T-helper 17 cell (primary cell): Measurements from ENCODE around the gene LURAP1L. TPM values are rescaled to one million over a fixed set of nuclear protein-coding genes. Genes with fewer than 3 reads are reported as not detected.
"Not testable (repeated sequence)": the region's sequence is repeated elsewhere in the genome, so short reads cannot be mapped to it uniquely, and the experiment has no call there.

Experiments
- ATAC-seq: fragments of 150-1000 bp; cut with Tn5 transposase; 2 replicates; pipeline ENCODE4 v1.10.0; 2021; ENCODE audit warnings: mild to moderate bottlenecking, moderate library complexity
- DNase-seq, 3 donors: peaks; one replicate each; pipeline versions ENCODE4 v3.0.0 to v3.0.0-alpha.2; 2020 to 2021
- H3K9me3 ChIP-seq: one replicate; pipeline ENCODE4 v1.7.0; 2013; ENCODE audit warnings: low read length, mild to moderate bottlenecking; ENCODE audit not compliant: control insufficient read depth, poor library complexity, severe bottlenecking
- H3K27ac Mint-ChIP-seq: one replicate; pipeline ENCODE4 v1.8.0; 2022; ENCODE audit warnings: mild to moderate bottlenecking, moderate library complexity, mixed read lengths
- H3K27me3 Mint-ChIP-seq: one replicate; pipeline ENCODE4 v1.8.0; 2022; ENCODE audit warnings: mixed read lengths
- H3K36me3 Mint-ChIP-seq: one replicate; pipeline ENCODE4 v1.8.0; 2022; ENCODE audit warnings: low read depth, mixed read lengths
- H3K4me1 Mint-ChIP-seq: one replicate; pipeline ENCODE4 v1.8.0; 2022; ENCODE audit warnings: mild to moderate bottlenecking, mixed read lengths
- H3K4me3 Mint-ChIP-seq: one replicate; pipeline ENCODE4 v1.8.0; 2022; ENCODE audit warnings: mild to moderate bottlenecking, moderate library complexity, mixed read lengths
- total RNA-seq, 4 donors: library from RNA in 2 of 4; stranded (reverse) in 2 of 4; gene quantifications; one replicate each; pipeline ENCODE4 v1.2.3 and lab custom pipeline; 2022 to 2026

Gene LURAP1L
- total RNA-seq, 2 donors from 2014 or later, result 0.31 TPM; not detected in 1

DNA sequence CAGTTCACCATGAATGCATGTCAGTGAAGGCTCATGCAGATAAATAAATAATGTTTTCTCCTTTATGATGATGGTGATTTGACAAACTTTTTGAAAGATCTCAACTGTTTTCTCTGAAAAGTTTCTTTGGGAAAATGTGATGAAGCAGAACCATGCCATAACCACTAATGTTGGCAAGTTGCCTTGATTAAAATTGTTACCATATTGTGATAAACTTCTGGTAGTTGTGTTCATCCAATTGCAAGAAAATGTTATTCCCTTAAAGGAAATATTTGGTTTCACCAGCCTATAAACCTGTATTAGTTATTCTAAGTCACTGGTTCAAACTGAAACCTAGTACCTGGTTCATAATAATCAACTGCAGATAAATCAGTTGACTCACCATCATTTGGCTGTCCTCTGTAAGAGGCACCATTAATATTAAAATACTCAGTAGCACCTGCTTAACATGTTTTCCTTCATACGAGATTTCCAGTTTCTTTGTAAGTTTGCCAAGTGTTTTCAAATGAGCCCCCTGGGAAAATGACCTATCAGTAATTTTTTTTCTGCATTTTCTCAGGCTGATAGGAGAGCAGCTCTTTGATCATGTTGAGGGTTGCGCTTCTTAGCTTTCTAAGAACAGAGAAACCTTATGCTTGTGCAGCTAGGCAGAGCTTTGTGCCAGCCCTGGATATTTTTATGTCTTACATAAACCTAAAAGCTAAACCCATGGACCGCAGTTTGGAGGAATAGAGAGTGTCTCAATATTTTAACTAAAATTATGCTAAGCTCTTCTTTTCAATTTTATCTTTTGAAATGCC, 88.0 kb downstream of the LURAP1L start:
- Mint-ChIP-seq H3K27ac (no peak overlapping the region), H3K4me1 (no peaks in the 10 kb centered on the region)
- no peak for ATAC-seq

GRCh38 chr9:12863618-12864017, 88.8 kb downstream of the LURAP1L start:
- Mint-ChIP-seq H3K36me3 (no peaks in the 10 kb centered on the region), H3K4me3 (no peak overlapping the region), H3K4me1 (no peaks in the 10 kb centered on the region), H3K27ac (no peak overlapping the region), H3K27me3 (no peaks in the 10 kb centered on the region)
- ATAC-seq (no peak), DNase-seq (no peak)
- H3K9me3 ChIP-seq, result peaks cover 4% of the 10 kb centered on the region

More for the DNA sequence above, 88.0 kb downstream of the LURAP1L start:
- peaks cover 4% of the 10 kb centered on the region for H3K9me3 ChIP-seq
- H3K4me3 Mint-ChIP-seq, result no peak overlapping the region
- no peaks in the 10 kb centered on the region for H3K36me3 Mint-ChIP-seq
- no peak for DNase-seq
- no peaks in the 10 kb centered on the region for H3K27me3 Mint-ChIP-seq

DNA sequence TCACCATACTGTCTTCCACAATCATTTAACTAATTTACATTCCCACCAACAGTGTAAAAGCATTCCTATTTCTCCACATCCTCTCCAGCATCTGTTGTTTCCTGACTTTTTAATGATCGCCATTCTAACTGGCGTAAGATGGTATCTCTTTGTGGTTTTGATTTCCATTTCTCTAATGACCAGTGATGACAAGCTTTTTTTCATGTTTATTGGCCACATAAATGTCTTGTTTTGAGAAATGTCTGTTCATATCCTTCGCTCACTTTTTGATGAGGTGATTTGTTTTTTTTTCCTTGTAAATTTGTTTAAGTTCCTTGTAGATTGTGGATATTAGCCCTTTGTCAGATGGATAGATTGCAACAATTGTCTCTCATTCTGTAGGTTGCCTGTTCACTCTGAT, 90.6 kb downstream of the LURAP1L start:
- H3K27me3 Mint-ChIP-seq, H3K4me1 Mint-ChIP-seq, H3K4me3 Mint-ChIP-seq, H3K27ac Mint-ChIP-seq, H3K36me3 Mint-ChIP-seq, ATAC-seq, DNase-seq, H3K9me3 ChIP-seq: not testable (repeated sequence)

Other genes with a start within 250 kb of the LURAP1L start
- gene TYRP1, start 81.6 kb upstream of the LURAP1L start, total RNA-seq, result not detected